LNCaP clone FGC (cell line): ENCODE results near the gene SIDT1.

Source experiments
- DNase-seq: peaks from one replicate; pipeline ENCODE4 v3.0.0-alpha.2; 2011; ENCODE audit warnings: low read depth
- H3K4me3 ChIP-seq: 2 replicates; pipeline ENCODE4 v1.5.1; 2011; ENCODE audit warnings: mild to moderate bottlenecking, low read depth, low read length, control low read depth
- CTCF ChIP-seq: IDR thresholded peaks from 2 replicates; pipeline ENCODE4 v1.5.1; 2012; ENCODE audit warnings: mild to moderate bottlenecking; ENCODE audit not compliant: control insufficient read depth, insufficient read depth; ENCODE audit errors: extremely low read depth

Gene SIDT1

GRCh38 chr3:113556316-113556945 is 24.1 kb downstream of the SIDT1 start:
- no peak overlapping the region for H3K4me3 ChIP-seq
- no peak for TF ChIP-seq CTCF
- DNase-seq: no peak

- TF ChIP-seq CTCF: no peak
- no peak overlapping the region for H3K4me3 ChIP-seq
- DNase-seq: no peak
Observed at GRCh38 chr3:113556946-113557335, 24.6 kb downstream of the SIDT1 start.

GRCh38 chr3:113557374-113557773 is 25.0 kb downstream of the SIDT1 start:
- no peak overlapping the region for H3K4me3 ChIP-seq
- TF ChIP-seq CTCF: no peak
- no peak for DNase-seq

GRCh38 chr3:113559009-113559408 is 26.7 kb downstream of the SIDT1 start:
- no peak overlapping the region for H3K4me3 ChIP-seq
- no peak for TF ChIP-seq CTCF
- no peak for DNase-seq

GRCh38 chr3:113560271-113560670 is 27.9 kb downstream of the SIDT1 start:
- DNase-seq: no peak
- no peak for TF ChIP-seq CTCF
- H3K4me3 ChIP-seq: no peak overlapping the region

GRCh38 chr3:113560831-113561623 is 28.7 kb downstream of the SIDT1 start:
- no peak for DNase-seq
- H3K4me3 ChIP-seq: no peak overlapping the region
- TF ChIP-seq CTCF: no peak
